ENCODE data around the gene ARMC9.

- TF ChIP-seq CTCF (conservative IDR thresholded peaks at IDR 0.05; ENCODE audit: low read depth, low read length), result no peak
- no peak for TF ChIP-seq EZH2 (IDR thresholded peaks at IDR 0.05; ENCODE audit: borderline replicate concordance, low read depth, low read length, poor library complexity, severe bottlenecking)
Measured at GRCh38 chr2:231421051-231421580, 222.7 kb downstream of the ARMC9 start.
